Hepatocyte (in vitro differentiated cells): ENCODE measurements around the gene ZNF624.
"Not testable (repeated sequence)": the region's sequence is repeated elsewhere in the genome, so short reads cannot be mapped to it uniquely, and the experiment has no call there.

ENCODE experiments used
- EZH2 ChIP-seq: fragments of 200-600 bp; sonication (generic); IDR thresholded peaks from 2 replicates; pipeline ENCODE4 v1.6.1; 2016; ENCODE audit warnings: antibody characterized with exemption, mild to moderate bottlenecking, borderline replicate concordance
- TF ChIP-seq, protein P1 (sequence below): fragments of 200-600 bp; sonication (generic); IDR thresholded peaks from 2 replicates; pipeline ENCODE4 v1.5.1; 2016; ENCODE audit warnings: antibody characterized with exemption, mild to moderate bottlenecking; ENCODE audit not compliant: poor library complexity

DNA sequence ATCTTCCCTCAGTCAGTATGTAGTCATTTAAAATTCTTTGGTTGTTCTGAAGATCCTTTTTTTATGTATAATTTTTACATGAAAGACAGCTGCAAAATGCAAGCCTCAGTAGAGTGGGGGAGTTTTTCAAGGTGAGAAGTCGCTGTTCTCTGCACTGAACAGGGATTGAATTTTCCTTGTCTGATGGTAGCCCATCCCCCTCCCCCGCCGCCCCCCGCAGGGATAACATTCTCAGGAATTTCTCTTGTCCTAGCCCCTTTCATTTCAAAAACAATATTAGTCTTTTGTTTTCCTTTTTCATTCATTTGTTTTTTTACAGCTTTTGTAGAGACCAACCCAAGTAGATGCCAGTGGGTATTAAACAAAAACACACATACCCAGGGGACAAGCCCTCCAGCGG is 33.5 kb upstream of the ZNF624 start:
- TF ChIP-seq, protein P1, sequence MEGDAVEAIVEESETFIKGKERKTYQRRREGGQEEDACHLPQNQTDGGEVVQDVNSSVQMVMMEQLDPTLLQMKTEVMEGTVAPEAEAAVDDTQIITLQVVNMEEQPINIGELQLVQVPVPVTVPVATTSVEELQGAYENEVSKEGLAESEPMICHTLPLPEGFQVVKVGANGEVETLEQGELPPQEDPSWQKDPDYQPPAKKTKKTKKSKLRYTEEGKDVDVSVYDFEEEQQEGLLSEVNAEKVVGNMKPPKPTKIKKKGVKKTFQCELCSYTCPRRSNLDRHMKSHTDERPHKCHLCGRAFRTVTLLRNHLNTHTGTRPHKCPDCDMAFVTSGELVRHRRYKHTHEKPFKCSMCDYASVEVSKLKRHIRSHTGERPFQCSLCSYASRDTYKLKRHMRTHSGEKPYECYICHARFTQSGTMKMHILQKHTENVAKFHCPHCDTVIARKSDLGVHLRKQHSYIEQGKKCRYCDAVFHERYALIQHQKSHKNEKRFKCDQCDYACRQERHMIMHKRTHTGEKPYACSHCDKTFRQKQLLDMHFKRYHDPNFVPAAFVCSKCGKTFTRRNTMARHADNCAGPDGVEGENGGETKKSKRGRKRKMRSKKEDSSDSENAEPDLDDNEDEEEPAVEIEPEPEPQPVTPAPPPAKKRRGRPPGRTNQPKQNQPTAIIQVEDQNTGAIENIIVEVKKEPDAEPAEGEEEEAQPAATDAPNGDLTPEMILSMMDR: not testable (repeated sequence)
- not testable (repeated sequence) for TF ChIP-seq EZH2
